Heart right ventricle (tissue), 16 donors: ENCODE results near the gene MEDAG. TPM values are rescaled to one million over a fixed set of nuclear protein-coding genes. Genes with fewer than 3 reads are reported as not detected.

ENCODE experiments used
- ATAC-seq, 8 donors: fragments of 200-7000 bp; cut with Tn5 transposase; one replicate each; pipeline ENCODE4 v1.9.1; 2020; ENCODE audit warnings: mild to moderate bottlenecking in 8 of 8, moderate library complexity in 8 of 8, moderate number of reproducible peaks in 1 of 8
- DNase-seq, 2 donors: peaks; one replicate each; pipeline ENCODE4 v3.0.0-alpha.2; 2020
- H3K27ac ChIP-seq, 10 donors: fragments of 200-600 bp; sonication (generic) in 2 of 10; one replicate each; pipeline versions ENCODE4 v1.5.0 to v1.8.0; 2020 to 2022; ENCODE audit warnings: mild to moderate bottlenecking in 3 of 10
- H3K27me3 ChIP-seq, 7 donors: fragments of 200-600 bp; one replicate each; pipeline ENCODE4 v1.8.0; 2021 to 2022; ENCODE audit warnings: mild to moderate bottlenecking in 2 of 7
- H3K36me3 ChIP-seq, 9 donors: fragments of 200-600 bp; sonication (generic) in 1 of 9; one replicate each; pipeline versions ENCODE4 v1.5.0 to v1.8.0; 2020 to 2022; ENCODE audit warnings: mild to moderate bottlenecking in 2 of 9
- H3K4me1 ChIP-seq, 9 donors: fragments of 200-600 bp; sonication (generic) in 1 of 9; one replicate each; pipeline versions ENCODE4 v1.5.0 to v1.8.0; 2020 to 2022; ENCODE audit warnings: mild to moderate bottlenecking in 4 of 9
- H3K4me3 ChIP-seq, 10 donors: fragments of 200-600 bp; sonication (generic) in 2 of 10; one replicate each; pipeline versions ENCODE4 v1.5.0 to v1.8.0; 2020 to 2022; ENCODE audit warnings: mild to moderate bottlenecking in 7 of 10, moderate library complexity in 2 of 10
- H3K9me3 ChIP-seq, 11 donors: fragments of 200-600 bp in 10 of 11; sonication (generic) in 2 of 11; one replicate each; pipeline versions ENCODE4 v1.5.0 to v1.8.0; 2013 to 2022; ENCODE audit warnings: mild to moderate bottlenecking in 2 of 11, control low read depth in 1 of 11, moderate library complexity in 1 of 11
- WGBS, 2 donors: extraction: QIAGEN DNeasy Blood & Tissue Kit; methylation state at CpG; one replicate each; pipeline ENCODE4 v1.1.7; 2013; ENCODE audit warnings: inconsistent platforms in 1 of 2; 5-methylcytosine and 5-hydroxymethylcytosine counted together
- intact Hi-C, 10 donors: fragments of 100-400 bp; cut with DNase I; formaldehyde crosslinking; loops; one replicate each; pipeline versions ENCODE4 v1.11.1 to v1.14.2; 2022
- polyA plus RNA-seq, 2 donors: library from polyadenylated mRNA; stranded (reverse); fragments of 200-250 nt; gene quantifications; one replicate each; pipeline ENCODE4 v1.2.3, GENCODE V29; 2013
- total RNA-seq, 10 donors: library from RNA; stranded (reverse); fragmentation: NEBNext Ultra II Directional in 3 of 10; extraction: Animal tissue kit (Norgen Biotek cat#: 25700) in 3 of 10; gene quantifications; one replicate each; pipeline versions ENCODE4 v1.2.1 to v1.2.4, GENCODE V29; 2021 to 2023
- TF ChIP-seq, protein P1 (sequence below), 9 donors: fragments of 200-600 bp; sonication (generic) in 2 of 9; IDR thresholded peaks; one replicate each; pipeline versions ENCODE4 v1.5.0 to v1.8.0; 2021 to 2022; ENCODE audit warnings: antibody characterized with exemption in 9 of 9, mild to moderate bottlenecking in 5 of 9, moderate library complexity in 1 of 9
- donor health status: Arrhythmogenic right ventricular cardiomyopathy.
- donor health status: ischemic (EF 13 %, LVEDD 7.1; RV severe dilation, severe dysfunction).
- donor health status: healthy with polysubstance abuse.
- donor health status: DM: no; HTN: yes; CAD: no.
- donor health status: DM: no; HTN: no; CAD: no.
- donor health status: ischemic (EF 25% LVEDD 6.9; RV normal size, moderate dysfunction).
- donor health status: ischemic (EF 25% LVEDD 5.7; RV mildly dilated, moderate dysfunction).
- donor health status: healthy.
- donor health status: DM: yes; HTN: yes; CAD: no.
- donor health status: Ischemic cardiomyopathy.
- donor health status: ischemic (EF 35%, LVEDD 5.7; RV mildly dilated, moderate dysfunction).
- donor health status: nonischemic (EF 11% LVEDD 7.7; RV severe dilation, severe dysfunction).
- donor health status: DM: yes; HTN: yes; CAD: no.
- donor health status: PGD.
- donor health status: ischemic (EF 29% LVEDD 5.4; RV normal size, mild dysfunction).
- donor health status: nonischemic (EF 23%, LVEDD 6.1; RV moderate dilation, normal function).

Gene MEDAG
- total and polyA plus RNA-seq, 12 donors = 3.2 to 22.1 (median 5.5) TPM

DNA sequence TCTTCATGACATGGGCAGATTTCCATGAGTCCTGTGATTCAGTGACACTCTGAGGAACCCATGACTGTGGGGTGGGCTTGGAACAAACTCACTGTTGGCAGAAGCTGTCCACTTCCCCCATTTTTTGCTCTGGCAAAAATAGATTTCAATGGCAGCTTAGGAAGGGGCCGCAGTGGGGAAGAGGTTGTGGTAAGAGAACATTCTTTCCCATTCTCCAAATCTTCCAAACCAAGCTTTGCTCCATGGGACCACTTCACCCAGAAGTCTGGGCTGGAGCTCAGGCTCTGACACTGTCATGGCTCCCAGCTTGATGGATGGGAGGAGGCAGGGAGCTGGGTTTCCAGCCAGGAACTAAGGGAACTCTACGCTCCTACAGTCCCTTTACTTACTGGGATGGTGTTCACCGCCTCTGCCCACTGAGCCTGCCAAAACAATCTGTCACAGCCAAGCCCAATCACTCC, 24.9 kb upstream of the MEDAG start:
- WGBS, 2 donors = 75 to 87% methylated on average over 3 of the region's 3 CpGs
- intact Hi-C loops = no loop called here
- Histone ChIP-seq H3K4me3 (no peak overlapping the region), H3K27me3 (peaks cover 0 to 7% (median 0%) of the 10 kb centered on the region in 7 donors), H3K9me3 (peaks cover 0 to 6% (median 0%) of the 10 kb centered on the region in 11 donors), H3K27ac (peak overlapping the region in 7 of 10 donors; percentile 6 to 74 (median 47)), H3K36me3 (no peaks in the 10 kb centered on the region), H3K4me1 (peaks cover 0 to 19% (median 0%) of the 10 kb centered on the region in 9 donors)
- peak in 1 of 2 donors; percentile 30 for DNase-seq
- peak; percentile 15 to 82 (median 64) for ATAC-seq
- TF ChIP-seq, protein P1, sequence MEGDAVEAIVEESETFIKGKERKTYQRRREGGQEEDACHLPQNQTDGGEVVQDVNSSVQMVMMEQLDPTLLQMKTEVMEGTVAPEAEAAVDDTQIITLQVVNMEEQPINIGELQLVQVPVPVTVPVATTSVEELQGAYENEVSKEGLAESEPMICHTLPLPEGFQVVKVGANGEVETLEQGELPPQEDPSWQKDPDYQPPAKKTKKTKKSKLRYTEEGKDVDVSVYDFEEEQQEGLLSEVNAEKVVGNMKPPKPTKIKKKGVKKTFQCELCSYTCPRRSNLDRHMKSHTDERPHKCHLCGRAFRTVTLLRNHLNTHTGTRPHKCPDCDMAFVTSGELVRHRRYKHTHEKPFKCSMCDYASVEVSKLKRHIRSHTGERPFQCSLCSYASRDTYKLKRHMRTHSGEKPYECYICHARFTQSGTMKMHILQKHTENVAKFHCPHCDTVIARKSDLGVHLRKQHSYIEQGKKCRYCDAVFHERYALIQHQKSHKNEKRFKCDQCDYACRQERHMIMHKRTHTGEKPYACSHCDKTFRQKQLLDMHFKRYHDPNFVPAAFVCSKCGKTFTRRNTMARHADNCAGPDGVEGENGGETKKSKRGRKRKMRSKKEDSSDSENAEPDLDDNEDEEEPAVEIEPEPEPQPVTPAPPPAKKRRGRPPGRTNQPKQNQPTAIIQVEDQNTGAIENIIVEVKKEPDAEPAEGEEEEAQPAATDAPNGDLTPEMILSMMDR (IDR thresholded peaks at IDR 0.05) = no peak

- no peak overlapping the region for H3K27ac ChIP-seq
- intact Hi-C loops = no loop called here
- TF ChIP-seq, protein P1 (IDR thresholded peaks at IDR 0.05) = no peak
- 80 to 85% methylated on average over 8 of the region's 8 CpGs for WGBS, 2 donors
- H3K9me3 ChIP-seq = peaks cover 0 to 6% (median 0%) of the 10 kb centered on the region in 11 donors
- H3K4me3 ChIP-seq = no peak overlapping the region
- ATAC-seq = no peak
- H3K27me3 ChIP-seq = peaks cover 0 to 7% (median 0%) of the 10 kb centered on the region in 7 donors
- H3K36me3 ChIP-seq = no peaks in the 10 kb centered on the region
- no peak for DNase-seq
- H3K4me1 ChIP-seq = peaks cover 0 to 19% (median 0%) of the 10 kb centered on the region in 9 donors
These were observed 23.8 kb upstream of the MEDAG start for GRCh38 chr13:30882026-30882850.

- DNase-seq (no peak), ATAC-seq (no peak)
- intact Hi-C loops = no loop called here
- H3K4me3 ChIP-seq = no peak overlapping the region
- no peak overlapping the region for H3K27ac ChIP-seq
- TF ChIP-seq, protein P1 (IDR thresholded peaks at IDR 0.05) = no peak
- H3K9me3 ChIP-seq = peaks cover 0 to 6% (median 0%) of the 10 kb centered on the region in 11 donors
- H3K36me3 ChIP-seq = no peaks in the 10 kb centered on the region
- H3K4me1 ChIP-seq = peaks cover 0 to 19% (median 0%) of the 10 kb centered on the region in 9 donors
- H3K27me3 ChIP-seq = peaks cover 0 to 7% (median 0%) of the 10 kb centered on the region in 7 donors
- 82 to 84% methylated on average over 13 of the region's 13 CpGs for WGBS, 2 donors
These were observed 22.9 kb upstream of the MEDAG start for GRCh38 chr13:30882996-30883766.

GRCh38 chr13:30884543-30884942, 21.5 kb upstream of the MEDAG start:
- Histone ChIP-seq H3K27me3 (peaks cover 0 to 7% (median 0%) of the 10 kb centered on the region in 7 donors), H3K36me3 (no peaks in the 10 kb centered on the region), H3K9me3 (peaks cover 0 to 16% (median 0%) of the 10 kb centered on the region in 11 donors), H3K4me3 (no peak overlapping the region), H3K4me1 (peaks cover 0 to 19% (median 0%) of the 10 kb centered on the region in 9 donors), H3K27ac (no peak overlapping the region)
- DNase-seq (no peak), ATAC-seq (no peak)
- TF ChIP-seq, protein P1 (IDR thresholded peaks at IDR 0.05) = no peak
- intact Hi-C loops = no loop called here
- WGBS, 2 donors = 83 to 90% methylated on average over 5 of the region's 5 CpGs
